MM.1S (cell line): ENCODE measurements around the gene INSR.

Source experiments
- DNase-seq: peaks from one replicate; pipeline ENCODE4 v3.0.0-alpha.2; 2015
- H2AFZ ChIP-seq: fragments of 300-600 bp; sonication (generic); 2 replicates; pipeline ENCODE4 v1.6.0; 2016; ENCODE audit warnings: antibody characterized with exemption, low read length
- H3F3A ChIP-seq: fragments of 300-600 bp; sonication (generic); 2 replicates; pipeline ENCODE4 v1.6.1; 2016; ENCODE audit warnings: mild to moderate bottlenecking, antibody characterized with exemption, low read length, moderate library complexity, mixed read lengths; ENCODE audit not compliant: insufficient read depth
- H3K27ac ChIP-seq: fragments of 300-600 bp; sonication (generic); 2 replicates; pipeline ENCODE4 v1.5.1; 2016; ENCODE audit warnings: mild to moderate bottlenecking, low read length
- H3K27me3 ChIP-seq: fragments of 300-600 bp; sonication (generic); replicated peaks from 2 replicates; pipeline ENCODE4 v1.6.0; 2016; ENCODE audit warnings: low read length; ENCODE audit not compliant: insufficient read depth
- H3K36me3 ChIP-seq: fragments of 300-600 bp; sonication (generic); replicated peaks from 2 replicates; pipeline ENCODE4 v1.6.1; 2016; ENCODE audit warnings: mild to moderate bottlenecking, low read length, mixed read lengths; ENCODE audit not compliant: insufficient read depth
- H3K4me1 ChIP-seq: fragments of 300-600 bp; sonication (generic); 2 replicates; pipeline ENCODE4 v1.6.1; 2016; ENCODE audit warnings: low read length, mixed read lengths
- H3K4me2 ChIP-seq: fragments of 300-600 bp; sonication (generic); 2 replicates; pipeline ENCODE4 v1.6.0; 2016; ENCODE audit warnings: low read depth, low read length
- H3K4me3 ChIP-seq: fragments of 300-600 bp; sonication (generic); 2 replicates; pipeline ENCODE4 v1.5.1; 2016; ENCODE audit warnings: low read length, mixed read lengths
- H3K79me2 ChIP-seq: fragments of 300-600 bp; sonication (generic); 2 replicates; pipeline ENCODE4 v1.6.1; 2016; ENCODE audit warnings: mixed run types, low read length, mixed read lengths
- H3K9ac ChIP-seq: fragments of 300-600 bp; sonication (generic); 2 replicates; pipeline ENCODE4 v1.6.1; 2016; ENCODE audit warnings: low read length, mixed read lengths
- H3K9me2 ChIP-seq: fragments of 300-600 bp; sonication (generic); replicated peaks from 2 replicates; pipeline ENCODE4 v1.6.1; 2016; ENCODE audit warnings: mild to moderate bottlenecking, low read length, mixed read lengths; ENCODE audit not compliant: insufficient read depth
- H3K9me3 ChIP-seq: fragments of 300-600 bp; sonication (generic); replicated peaks from 2 replicates; pipeline ENCODE4 v1.6.1; 2016; ENCODE audit warnings: mild to moderate bottlenecking, low read length, mixed read lengths; ENCODE audit not compliant: insufficient read depth
- H4K20me1 ChIP-seq: fragments of 300-600 bp; sonication (generic); 2 replicates; pipeline ENCODE4 v1.6.1; 2016; ENCODE audit warnings: mild to moderate bottlenecking, low read length, moderate library complexity, mixed read lengths; ENCODE audit not compliant: insufficient read depth
- CTCF ChIP-seq: fragments of 300-600 bp; sonication (generic); IDR thresholded peaks from 2 replicates; pipeline ENCODE4 v1.5.1; 2016; ENCODE audit warnings: antibody characterized with exemption, low read length, mixed read lengths
- EZH2 ChIP-seq: fragments of 300-600 bp; sonication (generic); optimal IDR thresholded peaks from 2 replicates; pipeline ENCODE3; 2017; ENCODE audit warnings: low read depth, mild to moderate bottlenecking, antibody characterized with exemption, low read length, mixed read lengths
- EZH2phosphoT487 ChIP-seq: fragments of 300-600 bp; sonication (generic); IDR thresholded peaks from 2 replicates; pipeline ENCODE4 v1.6.1; 2018; ENCODE audit warnings: antibody characterized with exemption, low read length

The INSR gene

GRCh38 chr19:7226739-7227138 lies 67.5 kb downstream of the INSR start:
- H3F3A ChIP-seq, result no peaks in the 10 kb centered on the region
- no peak for TF ChIP-seq EZH2phosphoT487
- no peak for TF ChIP-seq EZH2
- H3K9me3 ChIP-seq, result no peaks in the 10 kb centered on the region
- no peak overlapping the region for H2AFZ ChIP-seq
- H3K9me2 ChIP-seq, result no peaks in the 10 kb centered on the region
- H3K79me2 ChIP-seq, result peaks cover 83% of the 10 kb centered on the region
- no peak for DNase-seq
- no peaks in the 10 kb centered on the region; the same call in 1 of the 2 replicates for H3K4me1 ChIP-seq
- H3K27me3 ChIP-seq, result no peaks in the 10 kb centered on the region
- H4K20me1 ChIP-seq, result no peaks in the 10 kb centered on the region
- no peak overlapping the region for H3K4me2 ChIP-seq
- H3K27ac ChIP-seq, result no peak overlapping the region
- H3K4me3 ChIP-seq, result no peak overlapping the region
- H3K36me3 ChIP-seq, result no peaks in the 10 kb centered on the region
- H3K9ac ChIP-seq, result no peak overlapping the region

- no peaks in the 10 kb centered on the region; the same call in 1 of the 2 replicates for H3K4me1 ChIP-seq
- H3K9ac ChIP-seq, result no peak overlapping the region
- no peaks in the 10 kb centered on the region for H3K9me3 ChIP-seq
- H3K36me3 ChIP-seq, result no peaks in the 10 kb centered on the region
- no peak overlapping the region for H3K4me3 ChIP-seq
- no peak overlapping the region for H3K4me2 ChIP-seq
- H3K79me2 ChIP-seq, result peaks cover 76% of the 10 kb centered on the region
- no peaks in the 10 kb centered on the region for H3K9me2 ChIP-seq
- DNase-seq, result no peak
- no peaks in the 10 kb centered on the region for H3F3A ChIP-seq
- no peak overlapping the region for H3K27ac ChIP-seq
- TF ChIP-seq EZH2 (no peak), CTCF (no peak), EZH2phosphoT487 (no peak)
- no peak overlapping the region for H2AFZ ChIP-seq
- H4K20me1 ChIP-seq, result no peaks in the 10 kb centered on the region
- H3K27me3 ChIP-seq, result no peaks in the 10 kb centered on the region
Measured at GRCh38 chr19:7225741-7226140, 68.5 kb downstream of the INSR start.

- H3K9ac ChIP-seq, result no peak overlapping the region
- H3K27me3 ChIP-seq, result no peaks in the 10 kb centered on the region
- peaks cover 73% of the 10 kb centered on the region for H3K79me2 ChIP-seq
- H3F3A ChIP-seq, result no peaks in the 10 kb centered on the region
- H3K4me2 ChIP-seq, result no peak overlapping the region
- H3K4me1 ChIP-seq, result no peaks in the 10 kb centered on the region; the same call in 1 of the 2 replicates
- H2AFZ ChIP-seq, result no peak overlapping the region
- H3K27ac ChIP-seq, result no peak overlapping the region
- no peak for DNase-seq
- no peaks in the 10 kb centered on the region for H3K9me3 ChIP-seq
- TF ChIP-seq EZH2 (no peak), CTCF (no peak), EZH2phosphoT487 (no peak)
- H3K36me3 ChIP-seq, result no peaks in the 10 kb centered on the region
- H3K9me2 ChIP-seq, result no peaks in the 10 kb centered on the region
- no peaks in the 10 kb centered on the region for H4K20me1 ChIP-seq
- no peak overlapping the region for H3K4me3 ChIP-seq
Measured at GRCh38 chr19:7224995-7225394, 69.2 kb downstream of the INSR start.

GRCh38 chr19:7224209-7224686 lies 70.0 kb downstream of the INSR start:
- Histone ChIP-seq H3F3A (no peaks in the 10 kb centered on the region), H3K36me3 (no peaks in the 10 kb centered on the region), H3K4me2 (no peak overlapping the region), H3K9ac (no peak overlapping the region), H3K79me2 (peaks cover 71% of the 10 kb centered on the region), H3K4me3 (no peak overlapping the region), H3K27ac (no peak overlapping the region), H3K9me3 (no peaks in the 10 kb centered on the region), H2AFZ (no peak overlapping the region), H3K4me1 (no peaks in the 10 kb centered on the region; the same call in 1 of the 2 replicates), H3K9me2 (no peaks in the 10 kb centered on the region), H4K20me1 (no peaks in the 10 kb centered on the region), H3K27me3 (no peaks in the 10 kb centered on the region)
- DNase-seq, result no peak
- TF ChIP-seq EZH2phosphoT487 (no peak), EZH2 (no peak), CTCF (no peak)
